Transverse colon (tissue), 3 donors: Measurements from ENCODE around the gene ZNF786.
"Not testable (repeated sequence)": the region's sequence is repeated elsewhere in the genome, so short reads cannot be mapped to it uniquely, and the experiment has no call there.

Experiments
- POLR2A ChIP-seq: fragments of 450-650 bp; IDR thresholded peaks from one replicate; pipeline ENCODE4 v1.6.1; 2016; ENCODE audit warnings: antibody characterized with exemption, mild to moderate bottlenecking, moderate library complexity
- TF ChIP-seq, protein P1 (sequence below), 5 experiments: fragments of 200-600 bp in 3 of 5; fragments of 450-650 bp in 2 of 5; sonication (generic) in 3 of 5; IDR thresholded peaks; 1 replicate in 2 of 5; 2 replicates in 3 of 5; pipeline ENCODE4 v1.5.1; 2016 to 2017; ENCODE audit warnings: antibody characterized with exemption in 5 of 5, inconsistent platforms in 3 of 5, mild to moderate bottlenecking in 2 of 5, moderate library complexity in 1 of 5

DNA sequence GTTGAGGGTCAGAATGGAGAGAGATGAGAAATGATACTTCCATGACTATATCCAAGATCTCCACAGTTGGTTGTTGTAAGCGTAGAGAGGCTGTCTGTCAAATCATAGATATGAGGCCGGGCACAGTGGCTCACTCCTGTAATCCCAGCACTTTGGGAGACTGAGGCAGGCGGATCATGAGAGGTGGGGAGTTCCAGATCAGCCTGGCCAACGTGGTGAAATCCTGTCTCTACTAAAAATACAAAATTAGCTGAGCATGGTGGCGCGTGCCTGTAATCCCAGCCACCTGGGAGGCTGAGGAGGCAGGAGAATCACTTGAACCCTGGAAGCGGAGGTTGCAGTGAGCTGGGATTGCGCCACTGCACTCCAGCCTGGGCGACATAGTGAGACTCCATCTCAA is 60.1 kb downstream of the ZNF786 start:
- TF ChIP-seq, protein P1, sequence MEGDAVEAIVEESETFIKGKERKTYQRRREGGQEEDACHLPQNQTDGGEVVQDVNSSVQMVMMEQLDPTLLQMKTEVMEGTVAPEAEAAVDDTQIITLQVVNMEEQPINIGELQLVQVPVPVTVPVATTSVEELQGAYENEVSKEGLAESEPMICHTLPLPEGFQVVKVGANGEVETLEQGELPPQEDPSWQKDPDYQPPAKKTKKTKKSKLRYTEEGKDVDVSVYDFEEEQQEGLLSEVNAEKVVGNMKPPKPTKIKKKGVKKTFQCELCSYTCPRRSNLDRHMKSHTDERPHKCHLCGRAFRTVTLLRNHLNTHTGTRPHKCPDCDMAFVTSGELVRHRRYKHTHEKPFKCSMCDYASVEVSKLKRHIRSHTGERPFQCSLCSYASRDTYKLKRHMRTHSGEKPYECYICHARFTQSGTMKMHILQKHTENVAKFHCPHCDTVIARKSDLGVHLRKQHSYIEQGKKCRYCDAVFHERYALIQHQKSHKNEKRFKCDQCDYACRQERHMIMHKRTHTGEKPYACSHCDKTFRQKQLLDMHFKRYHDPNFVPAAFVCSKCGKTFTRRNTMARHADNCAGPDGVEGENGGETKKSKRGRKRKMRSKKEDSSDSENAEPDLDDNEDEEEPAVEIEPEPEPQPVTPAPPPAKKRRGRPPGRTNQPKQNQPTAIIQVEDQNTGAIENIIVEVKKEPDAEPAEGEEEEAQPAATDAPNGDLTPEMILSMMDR (IDR thresholded peaks at IDR 0.05), result not testable (repeated sequence)
- not testable (repeated sequence) for TF ChIP-seq POLR2A
